GM21529 (cell line): ENCODE data around the gene FMN1.

ENCODE experiments used
- ATAC-seq: cut with Tn5 transposase; IDR thresholded peaks from one replicate; pipeline ENCODE4 v1.9.1; 2021; ENCODE audit not compliant: unreplicated experiment

The FMN1 gene

GRCh38 chr15:33158366-33158765, 36.1 kb downstream of the FMN1 start:
- ATAC-seq: no peak

- no peak for ATAC-seq
Measured at GRCh38 chr15:33157371-33158037, 37.0 kb downstream of the FMN1 start.

GRCh38 chr15:33155691-33156420, 38.7 kb downstream of the FMN1 start:
- no peak for ATAC-seq

GRCh38 chr15:33154351-33155166, 40.0 kb downstream of the FMN1 start:
- no peak for ATAC-seq

GRCh38 chr15:33153548-33153947, 41.0 kb downstream of the FMN1 start:
- no peak for ATAC-seq

- no peak for ATAC-seq
Measured at GRCh38 chr15:33152502-33153109, 41.9 kb downstream of the FMN1 start.

- ATAC-seq: no peak
Measured at GRCh38 chr15:33150971-33151370, 43.5 kb downstream of the FMN1 start.

- ATAC-seq: no peak
Measured at GRCh38 chr15:33150431-33150941, 44.0 kb downstream of the FMN1 start.

GRCh38 chr15:33149919-33150318, 44.6 kb downstream of the FMN1 start:
- no peak for ATAC-seq

- no peak for ATAC-seq
Measured at GRCh38 chr15:33148129-33148751, 46.3 kb downstream of the FMN1 start.

- ATAC-seq: no peak
Measured at GRCh38 chr15:33146051-33146450, 48.5 kb downstream of the FMN1 start.

GRCh38 chr15:33145447-33145846, 49.1 kb downstream of the FMN1 start:
- no peak for ATAC-seq

- ATAC-seq: no peak
Measured at GRCh38 chr15:33142708-33143107, 51.8 kb downstream of the FMN1 start.

GRCh38 chr15:33138000-33138399, 56.5 kb downstream of the FMN1 start:
- no peak for ATAC-seq

- no peak for ATAC-seq
Measured at GRCh38 chr15:33137101-33137500, 57.4 kb downstream of the FMN1 start.

- ATAC-seq: no peak
Measured at GRCh38 chr15:33136353-33136752, 58.2 kb downstream of the FMN1 start.

- no peak for ATAC-seq
Measured at GRCh38 chr15:33135355-33135781, 59.1 kb downstream of the FMN1 start.

GRCh38 chr15:33132722-33133345, 61.7 kb downstream of the FMN1 start:
- no peak for ATAC-seq

- no peak for ATAC-seq
Measured at GRCh38 chr15:33132233-33132580, 62.3 kb downstream of the FMN1 start.

GRCh38 chr15:33131552-33132232, 62.8 kb downstream of the FMN1 start:
- ATAC-seq: no peak
